Vagina (tissue), 2 donors: ENCODE data around the gene SLC37A2.

ENCODE experiments used
- CTCF ChIP-seq, 3 experiments: fragments of 450-650 bp in 2 of 3; fragments of 200-600 bp in 1 of 3; sonication (generic) in 1 of 3; IDR thresholded peaks; one replicate each; pipeline ENCODE4 v1.5.1; 2017 to 2019; ENCODE audit warnings: antibody characterized with exemption in 3 of 3, mild to moderate bottlenecking in 2 of 3, moderate library complexity in 2 of 3
- POLR2A ChIP-seq, 2 donors: fragments of 450-650 bp; IDR thresholded peaks; one replicate each; pipeline ENCODE4 v1.6.1; 2017; ENCODE audit warnings: antibody characterized with exemption in 2 of 2, mild to moderate bottlenecking in 2 of 2, moderate library complexity in 2 of 2

- TF ChIP-seq CTCF (IDR thresholded peaks at IDR 0.05) (no peak), POLR2A (IDR thresholded peaks at IDR 0.05) (no peak)
These were observed 16.9 kb downstream of the SLC37A2 start for GRCh38 chr11:125079878-125080530.
